ENCODE results near the gene ADARB2. TPM values are rescaled to one million over a fixed set of nuclear protein-coding genes. Genes with fewer than 3 reads are reported as not detected.

ADARB2 gene
- total RNA-seq, 3 donors from 2014 or later: 0.31 to 4.2 TPM; not detected in 1

- Histone ChIP-seq H3K36me3 (ENCODE audit: low read depth) (no peaks in the 10 kb centered on the region), H3K4me1 (ENCODE audit: low read depth) (no peaks in the 10 kb centered on the region), H3K9me3 (no peaks in the 10 kb centered on the region), H3K4me3 (no peak overlapping the region)
- intact Hi-C loops (cut with DNase I, micrococcal nuclease): no loop called here
- no peak for ATAC-seq
- TF ChIP-seq CTCF (IDR thresholded peaks at IDR 0.05): no peak
- DNase-seq: no peak
These were observed 71.6 kb downstream of the ADARB2 start for GRCh38 chr10:1665681-1666080.

- Histone ChIP-seq H3K9me3 (no peaks in the 10 kb centered on the region), H3K36me3 (ENCODE audit: low read depth) (no peaks in the 10 kb centered on the region), H3K4me1 (ENCODE audit: low read depth) (no peaks in the 10 kb centered on the region), H3K4me3 (no peak overlapping the region)
- no peak for TF ChIP-seq CTCF (IDR thresholded peaks at IDR 0.05)
- DNase-seq (no peak), ATAC-seq (no peak)
- intact Hi-C loops (cut with DNase I, micrococcal nuclease): no loop called here
These were observed 72.2 kb downstream of the ADARB2 start for GRCh38 chr10:1665021-1665661.

- ATAC-seq (no peak), DNase-seq (no peak)
- no peak for TF ChIP-seq CTCF (IDR thresholded peaks at IDR 0.05)
- H3K9me3 ChIP-seq: no peaks in the 10 kb centered on the region
- H3K36me3 ChIP-seq (ENCODE audit: low read depth): no peaks in the 10 kb centered on the region
- no peaks in the 10 kb centered on the region for H3K4me1 ChIP-seq (ENCODE audit: low read depth)
- intact Hi-C loops (cut with DNase I, micrococcal nuclease): no loop called here
- H3K4me3 ChIP-seq: no peak overlapping the region
These were observed 72.9 kb downstream of the ADARB2 start for GRCh38 chr10:1664333-1664964.

- Histone ChIP-seq H3K36me3 (ENCODE audit: low read depth) (no peaks in the 10 kb centered on the region), H3K4me3 (no peak overlapping the region), H3K9me3 (no peaks in the 10 kb centered on the region), H3K4me1 (ENCODE audit: low read depth) (no peaks in the 10 kb centered on the region)
- ATAC-seq (no peak), DNase-seq (no peak)
- intact Hi-C loops (cut with DNase I, micrococcal nuclease): no loop called here
- TF ChIP-seq CTCF (IDR thresholded peaks at IDR 0.05): no peak
These were observed 74.1 kb downstream of the ADARB2 start for GRCh38 chr10:1663226-1663625.

- intact Hi-C loops (cut with DNase I, micrococcal nuclease): no loop called here
- no peak for DNase-seq
- Histone ChIP-seq H3K9me3 (no peaks in the 10 kb centered on the region), H3K4me3 (no peak overlapping the region), H3K4me1 (ENCODE audit: low read depth) (no peaks in the 10 kb centered on the region), H3K36me3 (ENCODE audit: low read depth) (no peaks in the 10 kb centered on the region)
- TF ChIP-seq CTCF (IDR thresholded peaks at IDR 0.05): no peak
- ATAC-seq: peak; percentile 31
These were observed 74.8 kb downstream of the ADARB2 start for GRCh38 chr10:1662438-1663025.
